ENCODE results near the gene MIXL1. TPM values are rescaled to one million over a fixed set of nuclear protein-coding genes. Genes with fewer than 3 reads are reported as not detected.

Gene MIXL1
- total and polyA plus RNA-seq, 2 of the 13 experiments (the other 11 are each of a cell fraction or from before 2014, with no cell fraction given): 7.6 to 18.5 TPM

GRCh38 chr1:226250511-226250910, 27.0 kb downstream of the MIXL1 start:
- no peaks in the 10 kb centered on the region for H3K27me3 ChIP-seq (ENCODE audit: control insufficient read depth in 1 of 2, insufficient read depth in 2 of 2, low read length in 2 of 2)
- no peak overlapping the region for H3K4me3 ChIP-seq (replicated peaks in 1 of 3; ENCODE audit: insufficient read depth in 1 of 3, low read depth in 2 of 3, low read length in 3 of 3)
- CTCF ChIA-PET (ENCODE audit: low intra/inter-chr PET ratio, low total read pairs): no interaction called here
- 91% methylated on average over 1 of the region's 1 CpG for WGBS (ENCODE audit: low lambda C conversion rate)
- no peak for FAIRE-seq
- intact Hi-C loops (cut with micrococcal nuclease; ENCODE audit: unreplicated experiment): no loop called here
- no peak overlapping the region for H3K4me2 ChIP-seq (ENCODE audit: low read depth, low read length)
- in situ Hi-C loops (cut with HindIII; ENCODE audit: extremely low pct_ligation_motif_present, low pct_unique_long_range_greater_than_20kb): no loop called here
- no peaks in the 10 kb centered on the region for H4K20me1 ChIP-seq (ENCODE audit: insufficient read depth, low read length)
- peaks cover 1 to 18% of the 10 kb centered on the region in 2 experiments; a peak in 4 of 5 replicates for H3K36me3 ChIP-seq (replicated peaks in 1 of 2; ENCODE audit: control insufficient read depth in 1 of 2, insufficient read depth in 2 of 2, low read length in 2 of 2)
- DNase-seq (ENCODE audit: low spot score): no peak
- no peak overlapping the region for H2AFZ ChIP-seq (ENCODE audit: low read length)
- H3K9ac ChIP-seq (ENCODE audit: insufficient read depth, low read depth, low read length): no peak overlapping the region
- POLR2A ChIA-PET: no interaction called here
- BruUV-seq (replicated peaks): no TSS peak
- no peaks in the 10 kb centered on the region for H3K9me3 ChIP-seq (ENCODE audit: low read length)
- H3K79me2 ChIP-seq (ENCODE audit: insufficient read depth, low read length): no peaks in the 10 kb centered on the region
- no peak for ATAC-seq
- no peak overlapping the region for H3K27ac ChIP-seq (ENCODE audit: extremely low read length, insufficient read depth, low read length)
- no peaks in the 10 kb centered on the region for H3K4me1 ChIP-seq (ENCODE audit: insufficient read depth, low read length)
- TF ChIP-seq BRD4 (CRISPR knock-in tag; IDR thresholded peaks at IDR 0.05): no peak
- no peak for TF ChIP-seq SKI (IDR thresholded peaks at IDR 0.05; ENCODE audit: partially characterized antibody)
- TF ChIP-seq RARA (CRISPR knock-in tag; IDR thresholded peaks at IDR 0.05): no peak
- no peak for TF ChIP-seq ZSCAN5A (CRISPR knock-in tag; IDR thresholded peaks at IDR 0.05; ENCODE audit: borderline replicate concordance)
- no peak for TF ChIP-seq ZNF142 (CRISPR knock-in tag; IDR thresholded peaks at IDR 0.05)
- TF ChIP-seq NR3C1 (CRISPR knock-in tag; IDR thresholded peaks at IDR 0.05): no peak
- TF ChIP-seq MTERF4 (CRISPR knock-in tag; IDR thresholded peaks at IDR 0.05): no peak
- TF ChIP-seq WIZ (CRISPR knock-in tag; IDR thresholded peaks at IDR 0.05): no peak
- no peak for TF ChIP-seq ZNF687 (CRISPR knock-in tag; IDR thresholded peaks at IDR 0.05)
